NCI-H1092 treated with DMSO at 0.1 percent for 48 hours (cell line): ENCODE measurements around the gene GALNT18.
"Not testable (repeated sequence)": the region's sequence is repeated elsewhere in the genome, so short reads cannot be mapped to it uniquely, and the experiment has no call there.

Experiments
- DNase-seq: peaks from one replicate; lab custom pipeline; 2025; lab: John Stamatoyannopoulos, UW

GALNT18 gene

GRCh38 chr11:11458485-11458884 is 163.3 kb downstream of the GALNT18 start:
- DNase-seq, result no peak

- no peak for DNase-seq
These were observed 163.8 kb downstream of the GALNT18 start for GRCh38 chr11:11458001-11458400.

DNA sequence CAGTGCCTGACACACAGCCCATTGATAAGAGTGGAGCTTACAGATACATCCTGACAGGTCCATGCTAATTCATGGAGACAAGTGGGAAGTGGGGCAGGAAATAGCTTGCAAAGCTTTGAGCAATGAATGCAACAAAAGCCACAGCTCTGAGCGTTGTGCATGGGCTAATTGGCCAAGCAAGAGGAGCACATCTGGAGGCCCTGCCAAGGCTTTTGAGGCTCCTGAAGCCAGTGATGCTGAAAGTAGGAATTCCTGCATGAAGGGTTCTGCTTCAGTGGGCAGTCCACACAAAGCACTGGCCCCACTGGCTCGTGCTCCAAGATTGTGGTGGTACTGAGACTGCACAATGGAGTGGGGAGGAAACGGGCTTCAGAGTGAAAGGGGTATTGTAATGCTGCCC is 164.9 kb downstream of the GALNT18 start:
- DNase-seq, result no peak

GRCh38 chr11:11454671-11455223 is 167.1 kb downstream of the GALNT18 start:
- DNase-seq, result no peak

DNA sequence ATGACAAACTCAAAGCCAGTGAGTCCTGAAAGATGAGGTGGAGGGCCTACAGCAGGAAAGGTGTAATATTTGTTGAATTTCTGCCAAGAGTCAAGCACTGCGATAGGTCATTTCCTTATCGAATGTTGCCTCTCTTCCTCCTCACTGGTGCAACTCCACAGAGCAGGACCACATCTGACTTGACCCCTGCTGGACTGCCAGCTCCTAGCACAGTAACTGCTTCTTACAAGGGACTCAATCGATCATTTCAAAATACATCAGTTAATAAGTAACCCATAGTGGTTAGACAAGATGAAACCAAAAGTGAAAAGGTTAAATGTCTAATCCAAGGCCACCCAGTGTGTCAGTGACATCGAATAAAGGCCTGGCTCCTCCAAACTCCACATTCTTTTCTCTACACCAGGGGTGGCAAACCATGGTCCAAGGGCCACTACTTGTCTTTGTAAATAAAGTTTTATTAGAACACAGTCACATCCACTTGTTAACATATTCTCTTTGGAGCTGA is 170.3 kb downstream of the GALNT18 start:
- no peak for DNase-seq

DNA sequence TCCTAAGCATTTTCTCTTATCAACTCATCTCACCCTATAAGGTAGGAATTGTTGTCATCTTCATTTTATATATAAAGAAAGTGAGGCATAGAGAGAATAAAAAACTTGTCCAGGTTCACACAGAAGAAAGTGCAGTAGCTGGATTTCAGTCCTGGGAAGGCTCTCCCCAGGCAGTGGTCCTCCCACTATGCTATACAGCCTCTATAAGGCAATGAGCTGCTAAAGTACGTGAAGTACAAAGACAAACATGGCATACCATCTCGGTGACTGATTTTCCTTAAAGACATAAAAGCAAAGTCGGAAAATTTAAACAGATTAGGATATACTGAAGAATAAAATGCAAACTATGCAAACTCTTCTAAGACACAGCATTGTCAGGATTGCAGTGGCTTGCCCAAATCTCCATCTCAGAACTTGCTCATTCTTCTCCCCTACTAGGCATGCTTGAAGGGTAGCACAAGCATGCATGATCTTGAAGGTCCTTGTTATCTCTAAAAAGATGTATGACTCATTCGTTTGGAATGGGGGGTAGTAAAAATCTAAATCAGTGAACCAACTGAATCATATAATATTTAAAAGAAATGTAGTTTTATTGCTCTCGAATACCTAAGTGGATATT is 171.0 kb downstream of the GALNT18 start:
- DNase-seq, result no peak

GRCh38 chr11:11449327-11449726 is 172.5 kb downstream of the GALNT18 start:
- DNase-seq, result no peak

GRCh38 chr11:11448626-11449025 is 173.2 kb downstream of the GALNT18 start:
- no peak for DNase-seq

GRCh38 chr11:11447601-11448000 is 174.2 kb downstream of the GALNT18 start:
- DNase-seq, result not testable (repeated sequence)

DNA sequence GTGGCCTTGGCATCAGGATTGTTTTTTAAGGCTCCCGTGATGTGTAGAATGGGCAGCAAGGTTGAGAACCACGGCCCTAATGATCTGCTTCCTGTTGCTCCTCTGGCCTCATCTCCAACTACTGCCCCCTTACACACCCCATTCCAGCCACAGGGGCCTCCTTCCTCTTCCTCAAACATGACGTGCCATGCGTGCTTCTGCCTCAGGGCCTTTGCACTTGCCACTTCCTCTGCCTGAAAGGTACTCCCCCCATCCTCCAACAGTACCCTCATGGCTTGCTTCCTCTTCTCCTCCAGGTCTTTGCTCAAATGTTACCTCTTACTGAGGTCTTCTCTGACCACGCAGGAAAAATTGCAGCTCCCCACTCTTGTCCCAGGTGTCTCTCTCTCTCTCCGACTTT is 174.8 kb downstream of the GALNT18 start:
- no peak for DNase-seq

DNA sequence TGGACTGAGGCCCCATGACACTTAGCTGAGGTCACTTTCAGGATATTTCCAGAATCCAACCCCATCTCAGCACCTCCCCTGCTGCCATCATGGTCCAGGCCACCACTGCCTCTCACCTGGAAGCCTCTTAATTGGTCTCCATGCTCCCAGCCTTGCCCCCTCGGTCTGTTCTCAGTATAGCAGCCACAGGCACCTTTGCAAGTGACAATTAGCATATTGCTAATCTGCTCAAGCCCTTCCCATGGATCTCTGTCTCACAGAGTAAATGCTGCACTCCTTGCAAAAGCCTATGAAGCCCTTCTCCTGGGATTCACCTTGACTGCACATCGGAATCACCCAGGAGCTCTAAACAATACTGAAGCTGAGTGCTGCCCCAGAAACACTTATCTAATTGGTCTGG is 175.2 kb downstream of the GALNT18 start:
- DNase-seq, result no peak

- no peak for DNase-seq
These were observed 176.2 kb downstream of the GALNT18 start for GRCh38 chr11:11445441-11446185.

- DNase-seq, result no peak
These were observed 177.0 kb downstream of the GALNT18 start for GRCh38 chr11:11444804-11445131.

DNA sequence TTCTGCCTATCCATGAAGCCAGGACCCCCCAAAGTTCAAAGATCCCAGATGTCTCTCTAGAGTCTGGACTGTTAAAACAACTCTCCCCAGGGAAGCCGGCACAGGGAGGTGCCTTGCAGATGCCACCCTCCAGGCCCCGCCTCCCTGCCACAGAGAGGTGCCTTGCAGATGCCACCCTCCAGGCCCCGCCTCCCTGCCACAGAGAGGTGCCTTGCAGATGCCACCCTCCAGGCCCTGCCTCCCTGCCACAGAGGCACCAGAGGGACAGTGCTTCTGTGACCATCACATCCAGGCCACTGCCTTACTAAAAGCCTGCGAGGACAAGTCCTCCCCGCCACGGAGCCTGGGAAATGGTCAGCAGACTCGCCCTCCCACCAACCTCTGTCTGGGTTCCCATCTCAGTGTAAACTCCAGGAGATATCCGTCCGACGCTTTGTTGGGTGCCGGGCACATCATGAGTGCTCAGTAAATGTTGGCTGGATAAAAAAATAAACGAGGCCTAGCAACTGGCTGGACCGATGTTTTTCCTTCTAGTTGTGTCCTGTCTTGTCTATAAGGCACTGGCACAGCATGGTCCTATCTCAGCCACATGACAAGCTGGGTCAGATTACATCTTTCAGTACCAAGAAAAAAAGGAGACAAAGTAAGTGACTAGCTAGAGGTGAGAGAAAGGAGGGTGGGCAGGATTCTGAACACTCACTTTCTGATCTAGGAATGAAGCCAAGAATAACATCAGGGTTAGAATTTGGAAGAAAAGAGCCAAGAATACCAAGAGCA is 177.6 kb downstream of the GALNT18 start:
- no peak for DNase-seq

DNA sequence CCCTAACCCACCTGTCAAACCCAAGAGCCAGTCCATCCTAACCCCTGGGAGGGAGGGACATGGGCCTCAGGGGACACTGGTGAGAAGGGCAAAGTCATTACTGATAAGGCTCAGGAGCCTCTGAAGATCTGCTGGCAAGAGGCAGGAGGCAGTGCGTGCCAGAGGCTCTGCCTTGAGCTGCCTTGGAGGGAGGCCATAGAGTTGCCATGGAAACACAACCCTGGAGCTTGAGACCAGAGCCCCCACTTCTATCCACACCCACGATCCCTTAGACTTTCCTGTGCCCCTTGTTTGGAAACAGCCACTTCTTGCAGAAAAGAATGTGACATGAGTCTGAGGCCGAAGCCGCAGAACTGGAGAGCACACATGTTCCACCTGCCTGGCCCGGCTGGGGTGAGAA is 179.0 kb downstream of the GALNT18 start:
- no peak for DNase-seq

DNA sequence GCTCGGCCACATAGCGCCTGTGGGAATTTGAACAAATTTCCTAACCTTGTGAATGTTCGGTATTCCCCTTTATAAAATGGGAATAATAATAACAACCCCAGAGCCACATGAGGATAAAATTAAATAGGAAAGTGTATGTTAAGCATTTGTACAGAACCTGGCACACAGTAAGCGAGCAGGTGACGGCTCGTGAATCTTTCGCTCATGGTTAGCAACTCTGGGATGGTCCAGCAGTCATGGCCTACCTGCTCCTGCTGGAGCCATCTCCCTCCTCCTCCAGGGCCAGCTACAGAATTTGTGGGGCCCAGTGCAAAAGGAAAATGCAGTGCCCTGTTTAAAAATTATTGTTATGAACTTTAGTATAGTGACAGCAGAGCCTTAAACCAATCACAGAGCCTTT is 180.3 kb downstream of the GALNT18 start:
- DNase-seq, result no peak

DNA sequence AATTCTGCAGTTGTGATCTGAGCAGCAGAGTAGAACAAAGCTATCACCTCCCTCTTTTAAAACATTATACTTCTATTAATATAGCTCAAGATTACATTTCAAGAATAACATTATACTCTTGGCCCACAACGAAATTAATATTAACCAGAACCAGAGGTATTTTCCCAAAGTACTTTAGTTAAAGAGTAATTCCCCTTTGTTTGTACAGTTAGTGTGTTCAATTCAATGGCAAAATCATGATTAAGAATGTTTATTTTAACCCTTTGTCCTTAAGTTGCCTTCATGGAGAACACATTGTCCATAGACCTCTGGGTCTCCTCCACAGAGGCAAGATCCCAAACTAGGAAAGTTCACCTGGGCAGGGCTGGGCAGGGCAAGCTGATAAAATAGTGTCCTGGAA is 180.7 kb downstream of the GALNT18 start:
- no peak for DNase-seq

DNA sequence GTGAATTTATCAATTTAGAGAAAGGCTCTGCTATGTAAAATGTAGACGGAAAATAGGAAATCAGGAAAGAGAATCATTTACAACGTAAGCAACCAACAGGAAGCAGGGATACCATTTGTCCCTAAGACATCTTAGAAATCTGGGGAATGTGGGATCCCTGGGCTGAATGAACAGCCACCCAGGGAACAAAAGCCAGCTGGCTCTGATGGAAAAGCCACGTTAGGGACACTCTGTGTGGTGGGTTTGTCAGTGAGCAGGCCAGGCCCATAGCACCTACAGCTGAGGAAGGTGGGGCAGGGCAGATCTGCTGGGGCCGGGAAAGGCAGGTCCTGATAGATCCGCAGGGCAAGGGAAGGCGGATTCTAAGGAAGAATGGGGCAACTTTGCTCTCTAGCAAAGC is 181.7 kb downstream of the GALNT18 start:
- DNase-seq, result no peak

DNA sequence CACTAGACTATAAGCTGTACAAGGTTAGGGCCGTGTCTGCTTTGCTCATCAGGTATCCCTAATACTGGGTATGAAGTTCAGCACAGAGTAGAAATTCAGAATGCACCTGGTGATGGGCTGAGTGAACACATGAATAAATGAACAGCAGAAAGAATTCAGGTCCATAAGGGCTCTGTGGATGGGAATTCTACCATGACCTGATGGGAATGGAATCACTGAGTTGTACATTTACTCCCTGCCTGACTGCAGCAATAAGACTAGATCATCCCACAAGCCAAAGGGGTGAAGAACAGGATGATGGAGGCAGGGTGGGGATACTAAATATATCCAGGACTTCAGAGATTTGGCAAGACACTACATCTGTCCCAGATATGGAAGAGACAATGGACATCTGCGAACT is 182.2 kb downstream of the GALNT18 start:
- no peak for DNase-seq

GRCh38 chr11:11436715-11437313 is 185.0 kb downstream of the GALNT18 start:
- no peak for DNase-seq

DNA sequence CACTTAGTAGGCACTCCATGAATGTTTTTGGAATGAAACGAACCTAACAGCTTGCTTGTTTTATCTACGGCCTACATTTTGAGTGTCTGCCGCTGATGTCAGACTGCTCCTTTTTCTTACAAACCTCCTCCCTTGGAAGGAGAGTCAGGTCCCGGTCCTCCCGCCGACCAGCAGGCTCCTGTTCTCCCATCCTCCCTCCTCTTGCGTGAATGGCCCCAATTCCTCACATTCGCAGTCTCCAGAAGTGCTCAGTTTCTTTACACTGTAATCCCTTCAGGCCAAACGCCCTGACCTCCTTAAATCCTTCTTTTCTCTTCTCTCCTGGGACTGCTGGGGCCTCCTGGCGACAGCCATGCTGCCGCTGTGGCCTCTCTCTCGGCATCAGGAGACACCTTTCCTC is 186.2 kb downstream of the GALNT18 start:
- no peak for DNase-seq

DNA sequence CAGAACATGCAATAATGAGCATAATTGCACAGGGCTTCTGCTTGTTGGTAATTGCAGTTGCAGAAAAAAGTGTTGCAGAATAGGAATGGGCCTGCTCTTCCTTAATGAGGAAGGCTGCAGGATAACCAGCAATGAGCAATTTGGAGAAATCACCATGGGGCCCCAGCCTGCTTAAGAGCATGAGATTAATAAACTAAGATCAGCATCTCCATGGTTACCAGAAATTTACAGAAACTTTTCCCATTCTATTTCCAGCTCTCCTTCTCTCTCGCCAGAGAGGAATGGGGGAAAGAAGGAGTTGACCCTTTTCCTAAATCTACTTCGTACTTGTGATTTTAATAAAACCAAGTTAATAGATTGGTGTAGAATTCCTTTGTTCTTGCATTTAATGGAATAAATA is 187.8 kb downstream of the GALNT18 start:
- DNase-seq, result no peak
